ENCODE data around the gene CTAGE6.
"Not testable (repeated sequence)": the region's sequence is repeated elsewhere in the genome, so short reads cannot be mapped to it uniquely, and the experiment has no call there.

The CTAGE6 gene

GRCh38 chr7:143715543-143716193 lies 41.8 kb downstream of the CTAGE6 start:
- not testable (repeated sequence) for DNase-seq

GRCh38 chr7:143714581-143715454 lies 42.7 kb downstream of the CTAGE6 start:
- DNase-seq: not testable (repeated sequence)

GRCh38 chr7:143712381-143712780 lies 45.1 kb downstream of the CTAGE6 start:
- not testable (repeated sequence) for DNase-seq

- DNase-seq: not testable (repeated sequence)
Observed at GRCh38 chr7:143711727-143712324, 45.7 kb downstream of the CTAGE6 start.

- DNase-seq: not testable (repeated sequence)
Observed at GRCh38 chr7:143709895-143710294, 47.6 kb downstream of the CTAGE6 start.

Data from NCI-H69 (cell line).